Stimulated activated CD8-positive, alpha-beta memory T cell treated with anti-CD3 and anti-CD28 coated beads, Interleukin-15, amount 100 ng/mL, for 48 hours (primary cell): ENCODE data around the gene SPAG4.

Experiments used
- DNase-seq, 2 donors: peaks; one replicate each; pipeline ENCODE4 v3.0.0-alpha.2; 2020; ENCODE audit warnings: low read depth in 2 of 2

Gene SPAG4

GRCh38 chr20:35600176-35600992 is 15.2 kb upstream of the SPAG4 start:
- DNase-seq, result no peak

GRCh38 chr20:35600993-35601973 is 14.3 kb upstream of the SPAG4 start:
- peak; percentile 52 to 67 for DNase-seq

GRCh38 chr20:35601990-35602389 is 13.6 kb upstream of the SPAG4 start:
- no peak for DNase-seq

GRCh38 chr20:35602851-35603495 is 12.7 kb upstream of the SPAG4 start:
- no peak for DNase-seq

- DNase-seq, result no peak
Observed at GRCh38 chr20:35603695-35604448, 11.8 kb upstream of the SPAG4 start.

- no peak for DNase-seq
Observed at GRCh38 chr20:35604449-35604747, 11.2 kb upstream of the SPAG4 start.

- DNase-seq, result no peak
Observed at GRCh38 chr20:35606127-35606526, 9.5 kb upstream of the SPAG4 start.

GRCh38 chr20:35607003-35607735 is 8.5 kb upstream of the SPAG4 start:
- no peak for DNase-seq

GRCh38 chr20:35610833-35611427 is 4.7 kb upstream of the SPAG4 start:
- DNase-seq, result no peak

GRCh38 chr20:35611482-35611881 is 4.1 kb upstream of the SPAG4 start:
- DNase-seq, result no peak

- DNase-seq, result peak in 1 of 2 donors; percentile 57
Observed at GRCh38 chr20:35616465-35617396, 1.1 kb downstream of the SPAG4 start.

- DNase-seq, result peak; percentile 30 to 48
Observed at GRCh38 chr20:35617397-35618262, 2.0 kb downstream of the SPAG4 start.

- no peak for DNase-seq
Observed at GRCh38 chr20:35618263-35619131, 2.9 kb downstream of the SPAG4 start.

- DNase-seq, result peak; percentile 71 to 83
Observed at GRCh38 chr20:35619196-35620095, 3.8 kb downstream of the SPAG4 start.

GRCh38 chr20:35620818-35621559 is 5.4 kb downstream of the SPAG4 start:
- DNase-seq, result no peak

GRCh38 chr20:35621560-35621946 is 5.9 kb downstream of the SPAG4 start:
- DNase-seq, result no peak
